Hematopoietic multipotent progenitor cell treated with erythropoietin and hydrocortisone succinate and interleukin-3 and kit ligand, for 17 days (in vitro differentiated cells): ENCODE results near the gene SCYGR8.
"Not testable (repeated sequence)": the region's sequence is repeated elsewhere in the genome, so short reads cannot be mapped to it uniquely, and the experiment has no call there.

Source experiments
- DNase-seq: peaks from one replicate; pipeline ENCODE4 v3.0.0-alpha.2; 2015; ENCODE audit warnings: low spot score

Gene SCYGR8

GRCh38 chr2:227745594-227745993 lies at the start of gene SCYGR8:
TSS of gene SCYGR8 (plus strand) at chr2:227745894. CDS start at chr2:227745894, 0 bp downstream.
- DNase-seq = no peak

GRCh38 chr2:227696990-227697679 lies 48.6 kb upstream of the SCYGR8 start:
- DNase-seq = no peak

- no peak for DNase-seq
Measured at GRCh38 chr2:227701556-227701955, 44.1 kb upstream of the SCYGR8 start.

GRCh38 chr2:227703280-227703732 lies 42.4 kb upstream of the SCYGR8 start:
- DNase-seq = no peak

GRCh38 chr2:227703961-227704360 lies 41.7 kb upstream of the SCYGR8 start:
- no peak for DNase-seq

- no peak for DNase-seq
Measured at GRCh38 chr2:227706859-227707258, 38.8 kb upstream of the SCYGR8 start.

GRCh38 chr2:227707390-227707789 lies 38.3 kb upstream of the SCYGR8 start:
- DNase-seq = no peak

- DNase-seq = no peak
Measured at GRCh38 chr2:227710986-227711385, 34.7 kb upstream of the SCYGR8 start.

GRCh38 chr2:227713291-227713690 lies 32.4 kb upstream of the SCYGR8 start:
- no peak for DNase-seq

GRCh38 chr2:227716501-227716900 lies 29.2 kb upstream of the SCYGR8 start:
- DNase-seq = no peak

GRCh38 chr2:227717687-227718567 lies 27.8 kb upstream of the SCYGR8 start, which contains the start of gene SLC19A3:
TSS of gene SLC19A3 (minus strand) at chr2:227718028. CDS start at chr2:227702318, 15,710 bp downstream.
- DNase-seq = no peak

GRCh38 chr2:227719641-227720040 lies 26.1 kb upstream of the SCYGR8 start:
- DNase-seq = no peak

- no peak for DNase-seq
Measured at GRCh38 chr2:227720680-227721079, 25.0 kb upstream of the SCYGR8 start.

GRCh38 chr2:227722821-227723220 lies 22.9 kb upstream of the SCYGR8 start:
- DNase-seq = not testable (repeated sequence)

- DNase-seq = no peak
Measured at GRCh38 chr2:227724394-227725039, 21.2 kb upstream of the SCYGR8 start, which contains the start of gene SCYGR6. TSS of gene SCYGR6 (minus strand) at chr2:227724757. CDS start at chr2:227724757, 0 bp downstream.

- DNase-seq = no peak
Measured at GRCh38 chr2:227728035-227728434, 17.7 kb upstream of the SCYGR8 start, which contains the start of gene SCYGR7. TSS of gene SCYGR7 (plus strand) at chr2:227728335. CDS start at chr2:227728335, 0 bp downstream.

- no peak for DNase-seq
Measured at GRCh38 chr2:227739351-227739750, 6.3 kb upstream of the SCYGR8 start.

GRCh38 chr2:227740705-227741104 lies 5.0 kb upstream of the SCYGR8 start:
- not testable (repeated sequence) for DNase-seq

GRCh38 chr2:227748079-227748478 lies 2.4 kb downstream of the SCYGR8 start:
- no peak for DNase-seq

GRCh38 chr2:227756261-227756660 lies 10.6 kb downstream of the SCYGR8 start:
- not testable (repeated sequence) for DNase-seq

- no peak for DNase-seq
Measured at GRCh38 chr2:227759411-227760118, 13.9 kb downstream of the SCYGR8 start.
